ENCODE results near the gene SSTR5.

The SSTR5 gene

DNA sequence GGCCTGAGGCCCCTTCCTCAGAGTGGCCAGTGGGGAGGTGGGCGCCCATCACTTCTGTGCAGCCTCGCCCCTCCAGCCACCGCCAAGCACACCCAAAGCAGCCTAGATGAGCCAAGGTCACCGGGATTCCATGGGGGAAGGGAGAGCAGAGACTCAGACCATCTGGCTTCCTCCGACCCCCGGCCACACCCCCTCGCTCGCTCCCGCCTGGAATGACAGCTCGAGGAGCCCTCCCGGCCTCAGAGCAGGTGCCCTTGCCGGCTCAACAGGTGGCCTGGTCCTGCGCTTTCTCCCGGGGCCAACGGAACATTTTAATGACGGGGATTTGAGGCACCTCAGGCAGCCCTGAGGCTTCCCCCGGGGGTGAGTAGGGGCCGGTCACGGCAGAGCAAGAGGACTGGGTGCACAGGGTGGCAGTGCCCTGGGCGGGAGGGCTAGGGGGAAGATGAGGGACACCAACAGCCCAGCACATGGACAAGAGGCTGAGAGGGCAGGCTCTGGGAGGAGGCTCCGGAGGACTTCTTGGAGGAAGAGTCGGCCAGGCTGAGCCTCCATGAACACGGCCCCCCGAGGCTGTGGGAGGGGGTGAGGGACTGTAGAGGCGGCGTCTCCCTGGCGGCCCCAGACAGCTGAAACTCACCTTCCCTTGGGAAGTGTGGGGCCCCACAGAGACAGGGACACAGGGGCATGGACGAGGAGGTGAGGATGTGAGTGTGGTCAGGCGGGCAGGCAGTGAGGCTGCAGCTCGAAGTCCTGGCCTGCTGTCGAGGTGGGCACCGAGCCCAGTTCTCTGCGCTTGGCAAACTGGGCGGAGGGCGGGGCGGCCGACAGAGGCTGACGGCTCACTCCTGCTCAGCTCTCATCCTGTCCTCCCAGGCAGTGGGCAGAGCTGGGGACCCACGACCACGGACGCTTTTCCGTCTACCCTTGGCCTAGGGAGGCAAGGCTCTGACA, 36.0 kb downstream of the SSTR5 start:
- Histone ChIP-seq H3K18ac (ENCODE audit: low read depth in 1 of 2, low read length in 2 of 2) (no peak overlapping the region), H3K4me3 (ENCODE audit: insufficient read depth in 1 of 2, low read depth in 1 of 2, low read length in 2 of 2) (no peak overlapping the region), H3K9me3 (ENCODE audit: control insufficient read depth, low read length) (peaks cover 3% of the 10 kb centered on the region), H2BK12ac (ENCODE audit: low read length in 2 of 2) (no peak overlapping the region), H2BK15ac (ENCODE audit: low read depth, poor library complexity, severe bottlenecking) (no peak overlapping the region), H3K14ac (ENCODE audit: low read length in 2 of 2) (no peak overlapping the region), H3K27me3 (ENCODE audit: control insufficient read depth in 1 of 2, insufficient read depth in 1 of 2, low read length in 2 of 2) (peaks cover 44 to 86% of the 10 kb centered on the region in 2 experiments), H3K9ac (ENCODE audit: low read length) (no peak overlapping the region), H2BK120ac (ENCODE audit: low read depth, low read length) (no peak overlapping the region), H4K8ac (ENCODE audit: low read length) (no peak overlapping the region), H2AK5ac (ENCODE audit: low read length, severe bottlenecking) (no peak overlapping the region), H3K79me1 (replicated peaks; ENCODE audit: low read length, poor library complexity, severe bottlenecking) (no peaks in the 10 kb centered on the region), H2AFZ (ENCODE audit: low read depth, low read length) (no peak overlapping the region), H3K23ac (ENCODE audit: low read length in 2 of 2) (no peak overlapping the region), H2BK5ac (ENCODE audit: low read depth, low read length, poor library complexity, severe bottlenecking) (no peak overlapping the region), H3K4me2 (ENCODE audit: low read length, poor library complexity, severe bottlenecking) (no peak overlapping the region), H3K4ac (ENCODE audit: low read depth in 1 of 2, low read length in 2 of 2) (no peak overlapping the region), H3K4me1 (ENCODE audit: control insufficient read depth, insufficient read depth, low read depth, low read length) (peaks cover 8% of the 10 kb centered on the region), H3K27ac (ENCODE audit: low read length, poor library complexity, severe bottlenecking) (no peak overlapping the region), H3K36me3 (ENCODE audit: control insufficient read depth in 1 of 2, insufficient read depth in 2 of 2, low read depth in 1 of 2, low read length in 2 of 2) (no peaks in the 10 kb centered on the region), H4K91ac (ENCODE audit: low read length) (no peak overlapping the region)
- 69% methylated on average over 42 of the region's 42 CpGs for WGBS
- DNase-seq = no peak

DNA sequence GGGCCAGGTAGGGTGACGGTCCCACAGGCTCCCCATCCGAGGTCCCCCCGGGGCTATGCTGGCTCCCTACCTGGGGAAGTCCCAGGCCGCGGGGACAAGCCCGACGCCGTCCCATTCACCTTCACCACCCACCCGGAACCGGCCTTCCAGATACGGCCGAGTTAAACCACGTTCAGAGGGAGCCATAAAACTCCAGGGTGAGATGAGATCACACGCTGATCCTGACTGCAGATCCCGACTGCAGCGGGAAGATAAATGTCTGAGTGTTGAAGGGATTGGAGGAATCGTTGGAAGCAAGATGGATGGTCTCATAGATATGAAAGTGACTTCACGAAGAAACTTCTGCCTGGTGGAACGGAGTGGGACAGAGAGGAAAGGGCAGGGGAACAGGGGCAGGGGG, 37.1 kb downstream of the SSTR5 start:
- Histone ChIP-seq H3K9me3 (ENCODE audit: control insufficient read depth, low read length) (peaks cover 3% of the 10 kb centered on the region), H3K18ac (ENCODE audit: low read depth in 1 of 2, low read length in 2 of 2) (no peak overlapping the region), H3K79me1 (replicated peaks; ENCODE audit: low read length, poor library complexity, severe bottlenecking) (no peaks in the 10 kb centered on the region), H3K36me3 (ENCODE audit: control insufficient read depth in 1 of 2, insufficient read depth in 2 of 2, low read depth in 1 of 2, low read length in 2 of 2) (no peaks in the 10 kb centered on the region), H2AK5ac (ENCODE audit: low read length, severe bottlenecking) (no peak overlapping the region), H3K4me2 (ENCODE audit: low read length, poor library complexity, severe bottlenecking) (no peak overlapping the region), H3K27ac (ENCODE audit: low read length, poor library complexity, severe bottlenecking) (no peak overlapping the region), H2BK120ac (ENCODE audit: low read depth, low read length) (no peak overlapping the region), H4K91ac (ENCODE audit: low read length) (no peak overlapping the region), H2BK5ac (ENCODE audit: low read depth, low read length, poor library complexity, severe bottlenecking) (no peak overlapping the region), H3K4ac (ENCODE audit: low read depth in 1 of 2, low read length in 2 of 2) (no peak overlapping the region), H3K27me3 (ENCODE audit: control insufficient read depth in 1 of 2, insufficient read depth in 1 of 2, low read length in 2 of 2) (peaks cover 34 to 82% of the 10 kb centered on the region in 2 experiments), H3K14ac (ENCODE audit: low read length in 2 of 2) (no peak overlapping the region), H3K4me3 (ENCODE audit: insufficient read depth in 1 of 2, low read depth in 1 of 2, low read length in 2 of 2) (no peak overlapping the region), H2BK12ac (ENCODE audit: low read length in 2 of 2) (no peak overlapping the region), H4K8ac (ENCODE audit: low read length) (no peak overlapping the region), H3K9ac (ENCODE audit: low read length) (no peak overlapping the region), H3K4me1 (ENCODE audit: control insufficient read depth, insufficient read depth, low read depth, low read length) (peaks cover 8% of the 10 kb centered on the region), H2AFZ (ENCODE audit: low read depth, low read length) (no peak overlapping the region), H3K23ac (ENCODE audit: low read length in 2 of 2) (no peak overlapping the region), H2BK15ac (ENCODE audit: low read depth, poor library complexity, severe bottlenecking) (no peak overlapping the region)
- no peak for DNase-seq
- 58% methylated on average over 19 of the region's 19 CpGs for WGBS

DNA sequence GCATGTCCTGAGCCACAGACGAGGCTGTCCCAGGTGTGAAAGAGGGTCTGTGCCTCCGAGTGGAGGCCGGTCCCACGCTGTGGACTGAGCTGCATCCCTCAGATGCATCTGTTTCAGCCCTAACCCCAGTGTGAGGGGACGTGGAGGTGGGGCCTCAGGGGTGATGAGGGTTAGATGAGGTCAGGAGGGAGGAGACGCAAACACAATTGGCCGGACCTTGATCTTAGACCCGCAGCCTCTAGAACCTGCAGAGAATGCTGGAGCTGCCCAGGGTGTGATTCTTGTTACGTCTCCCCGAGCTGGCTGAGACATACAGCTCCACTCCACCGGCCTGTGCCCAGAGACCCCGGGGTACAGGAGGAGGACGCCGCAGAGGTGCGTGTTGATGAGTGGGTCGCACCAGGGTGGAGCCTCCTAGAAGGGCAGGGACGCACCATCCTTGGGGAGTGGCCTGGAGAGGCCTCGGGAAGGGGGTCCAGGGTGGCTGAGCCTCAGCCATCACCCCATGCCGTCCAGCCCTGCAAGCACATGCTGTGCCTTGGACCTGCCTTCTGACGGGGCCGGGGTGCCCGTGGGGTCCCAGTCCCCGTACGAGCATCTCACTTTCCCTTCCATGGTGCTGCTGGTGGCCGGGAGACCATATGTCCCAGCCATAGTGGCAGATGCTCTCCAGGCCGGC, 40.1 kb downstream of the SSTR5 start:
- H2BK15ac ChIP-seq (ENCODE audit: low read depth, poor library complexity, severe bottlenecking) = no peak overlapping the region
- H2BK12ac ChIP-seq (ENCODE audit: low read length in 2 of 2) = no peak overlapping the region
- no peak overlapping the region for H2BK120ac ChIP-seq (ENCODE audit: low read depth, low read length)
- H3K18ac ChIP-seq (ENCODE audit: low read depth in 1 of 2, low read length in 2 of 2) = no peak overlapping the region
- H3K4me3 ChIP-seq (ENCODE audit: insufficient read depth in 1 of 2, low read depth in 1 of 2, low read length in 2 of 2) = no peak overlapping the region
- H4K91ac ChIP-seq (ENCODE audit: low read length) = no peak overlapping the region
- no peak overlapping the region for H3K4me2 ChIP-seq (ENCODE audit: low read length, poor library complexity, severe bottlenecking)
- WGBS = 86% methylated on average over 26 of the region's 26 CpGs
- H3K36me3 ChIP-seq (ENCODE audit: control insufficient read depth in 1 of 2, insufficient read depth in 2 of 2, low read depth in 1 of 2, low read length in 2 of 2) = no peaks in the 10 kb centered on the region
- no peak for DNase-seq
- peaks cover 29 to 77% of the 10 kb centered on the region in 2 experiments for H3K27me3 ChIP-seq (ENCODE audit: control insufficient read depth in 1 of 2, insufficient read depth in 1 of 2, low read length in 2 of 2)
- H2AFZ ChIP-seq (ENCODE audit: low read depth, low read length) = no peak overlapping the region
- no peak overlapping the region for H3K14ac ChIP-seq (ENCODE audit: low read length in 2 of 2)
- no peak overlapping the region for H2BK5ac ChIP-seq (ENCODE audit: low read depth, low read length, poor library complexity, severe bottlenecking)
- H3K23ac ChIP-seq (ENCODE audit: low read length in 2 of 2) = no peak overlapping the region
- no peak overlapping the region for H3K9ac ChIP-seq (ENCODE audit: low read length)
- no peak overlapping the region for H4K8ac ChIP-seq (ENCODE audit: low read length)
- peaks cover 3% of the 10 kb centered on the region for H3K9me3 ChIP-seq (ENCODE audit: control insufficient read depth, low read length)
- H3K27ac ChIP-seq (ENCODE audit: low read length, poor library complexity, severe bottlenecking) = no peak overlapping the region
- H2AK5ac ChIP-seq (ENCODE audit: low read length, severe bottlenecking) = no peak overlapping the region
- no peak overlapping the region for H3K4ac ChIP-seq (ENCODE audit: low read depth in 1 of 2, low read length in 2 of 2)
- H3K79me1 ChIP-seq (replicated peaks; ENCODE audit: low read length, poor library complexity, severe bottlenecking) = no peaks in the 10 kb centered on the region
- peaks cover 7% of the 10 kb centered on the region for H3K4me1 ChIP-seq (ENCODE audit: control insufficient read depth, insufficient read depth, low read depth, low read length)

- 78% methylated on average over 7 of the region's 16 CpGs for WGBS
- Histone ChIP-seq H3K27me3 (ENCODE audit: control insufficient read depth in 1 of 2, insufficient read depth in 1 of 2, low read length in 2 of 2) (peaks cover 25 to 73% of the 10 kb centered on the region in 2 experiments), H3K4ac (ENCODE audit: low read depth in 1 of 2, low read length in 2 of 2) (no peak overlapping the region), H2AFZ (ENCODE audit: low read depth, low read length) (no peak overlapping the region), H4K8ac (ENCODE audit: low read length) (no peak overlapping the region), H3K4me1 (ENCODE audit: control insufficient read depth, insufficient read depth, low read depth, low read length) (peaks cover 7% of the 10 kb centered on the region), H3K4me2 (ENCODE audit: low read length, poor library complexity, severe bottlenecking) (no peak overlapping the region), H2BK12ac (ENCODE audit: low read length in 2 of 2) (no peak overlapping the region), H3K23ac (ENCODE audit: low read length in 2 of 2) (no peak overlapping the region), H2AK5ac (ENCODE audit: low read length, severe bottlenecking) (no peak overlapping the region), H4K91ac (ENCODE audit: low read length) (no peak overlapping the region), H3K9me3 (ENCODE audit: control insufficient read depth, low read length) (peaks cover 3% of the 10 kb centered on the region), H3K14ac (ENCODE audit: low read length in 2 of 2) (no peak overlapping the region), H2BK15ac (ENCODE audit: low read depth, poor library complexity, severe bottlenecking) (no peak overlapping the region), H3K79me1 (replicated peaks; ENCODE audit: low read length, poor library complexity, severe bottlenecking) (no peaks in the 10 kb centered on the region), H3K4me3 (ENCODE audit: insufficient read depth in 1 of 2, low read depth in 1 of 2, low read length in 2 of 2) (no peak overlapping the region), H3K36me3 (ENCODE audit: control insufficient read depth in 1 of 2, insufficient read depth in 2 of 2, low read depth in 1 of 2, low read length in 2 of 2) (no peaks in the 10 kb centered on the region), H2BK120ac (ENCODE audit: low read depth, low read length) (no peak overlapping the region), H3K27ac (ENCODE audit: low read length, poor library complexity, severe bottlenecking) (no peak overlapping the region), H3K18ac (ENCODE audit: low read depth in 1 of 2, low read length in 2 of 2) (no peak overlapping the region), H3K9ac (ENCODE audit: low read length) (no peak overlapping the region), H2BK5ac (ENCODE audit: low read depth, low read length, poor library complexity, severe bottlenecking) (no peak overlapping the region)
- no peak for DNase-seq
These were observed 40.9 kb downstream of the SSTR5 start for GRCh38 chr16:1113489-1113888.
